ENCODE data around the gene OR5B17.

The OR5B17 gene

DNA sequence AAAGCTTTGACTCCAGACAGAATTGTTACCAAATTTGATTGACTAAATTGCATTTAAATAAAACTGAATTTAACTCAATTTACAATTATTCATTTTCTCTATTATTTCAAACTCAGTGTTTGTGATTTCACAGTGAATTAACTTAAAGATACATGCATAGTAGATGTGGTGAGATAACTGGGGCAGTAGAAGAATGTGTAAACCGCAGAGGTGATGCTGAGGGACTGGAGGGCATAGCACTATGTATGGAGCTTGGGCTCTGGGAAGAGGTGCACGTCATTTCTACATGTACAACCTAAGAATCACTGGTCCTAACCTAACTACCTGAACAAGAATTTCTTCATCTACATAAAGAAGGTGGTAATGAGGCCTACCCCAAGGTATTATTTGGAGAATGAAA, 13.7 kb downstream of the OR5B17 start:
- H3K27ac ChIP-seq, result no peak overlapping the region
- TF ChIP-seq, protein P1, sequence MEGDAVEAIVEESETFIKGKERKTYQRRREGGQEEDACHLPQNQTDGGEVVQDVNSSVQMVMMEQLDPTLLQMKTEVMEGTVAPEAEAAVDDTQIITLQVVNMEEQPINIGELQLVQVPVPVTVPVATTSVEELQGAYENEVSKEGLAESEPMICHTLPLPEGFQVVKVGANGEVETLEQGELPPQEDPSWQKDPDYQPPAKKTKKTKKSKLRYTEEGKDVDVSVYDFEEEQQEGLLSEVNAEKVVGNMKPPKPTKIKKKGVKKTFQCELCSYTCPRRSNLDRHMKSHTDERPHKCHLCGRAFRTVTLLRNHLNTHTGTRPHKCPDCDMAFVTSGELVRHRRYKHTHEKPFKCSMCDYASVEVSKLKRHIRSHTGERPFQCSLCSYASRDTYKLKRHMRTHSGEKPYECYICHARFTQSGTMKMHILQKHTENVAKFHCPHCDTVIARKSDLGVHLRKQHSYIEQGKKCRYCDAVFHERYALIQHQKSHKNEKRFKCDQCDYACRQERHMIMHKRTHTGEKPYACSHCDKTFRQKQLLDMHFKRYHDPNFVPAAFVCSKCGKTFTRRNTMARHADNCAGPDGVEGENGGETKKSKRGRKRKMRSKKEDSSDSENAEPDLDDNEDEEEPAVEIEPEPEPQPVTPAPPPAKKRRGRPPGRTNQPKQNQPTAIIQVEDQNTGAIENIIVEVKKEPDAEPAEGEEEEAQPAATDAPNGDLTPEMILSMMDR (conservative IDR thresholded peaks at IDR 0.05; ENCODE audit: low read depth, low read length), result no peak
- no peak overlapping the region for H2AFZ ChIP-seq (ENCODE audit: low read depth)
- no peak overlapping the region for H3K4me3 ChIP-seq (IDR thresholded peaks at IDR 0.05; ENCODE audit: insufficient read depth, low read depth, low read length)
- no peaks in the 10 kb centered on the region for H4K20me1 ChIP-seq (ENCODE audit: insufficient read depth)
- no peak overlapping the region for H3K9ac ChIP-seq
- no peak overlapping the region for H3K4me2 ChIP-seq
- H3K4me1 ChIP-seq (ENCODE audit: low read depth, poor library complexity, severe bottlenecking), result no peaks in the 10 kb centered on the region
- no peaks in the 10 kb centered on the region for H3K27me3 ChIP-seq (ENCODE audit: insufficient read depth, low read depth)
- no peaks in the 10 kb centered on the region for H3K36me3 ChIP-seq (ENCODE audit: insufficient read depth)
- H3K79me2 ChIP-seq (ENCODE audit: insufficient read depth, low read depth), result no peaks in the 10 kb centered on the region

DNA sequence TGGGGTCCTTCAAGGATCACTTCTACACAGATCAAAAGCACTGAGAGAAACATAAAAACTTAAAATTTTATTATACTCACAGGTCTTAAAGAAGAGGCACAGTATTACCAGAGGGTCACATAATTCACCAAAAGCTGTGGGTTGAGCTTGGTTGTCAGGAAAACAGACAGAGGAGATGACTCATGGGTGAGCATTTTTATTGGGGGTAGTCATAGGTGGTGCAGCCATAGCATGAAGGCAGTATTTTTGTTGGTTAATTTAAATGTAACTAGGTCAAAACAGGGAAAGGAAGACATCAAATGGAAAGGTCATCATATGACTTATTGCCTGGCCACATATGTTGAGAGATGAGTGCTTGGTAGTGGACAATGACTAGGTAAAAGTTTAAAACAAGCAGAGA, 24.2 kb downstream of the OR5B17 start:
- Histone ChIP-seq H2AFZ (ENCODE audit: low read depth) (no peak overlapping the region), H3K4me2 (no peak overlapping the region), H3K4me3 (IDR thresholded peaks at IDR 0.05; ENCODE audit: insufficient read depth, low read depth, low read length) (no peak overlapping the region), H4K20me1 (ENCODE audit: insufficient read depth) (no peaks in the 10 kb centered on the region), H3K36me3 (ENCODE audit: insufficient read depth) (no peaks in the 10 kb centered on the region), H3K4me1 (ENCODE audit: low read depth, poor library complexity, severe bottlenecking) (no peaks in the 10 kb centered on the region), H3K27me3 (ENCODE audit: insufficient read depth, low read depth) (no peaks in the 10 kb centered on the region), H3K27ac (no peak overlapping the region), H3K9ac (no peak overlapping the region), H3K79me2 (ENCODE audit: insufficient read depth, low read depth) (no peaks in the 10 kb centered on the region)
- TF ChIP-seq, protein P1 (conservative IDR thresholded peaks at IDR 0.05; ENCODE audit: low read depth, low read length), result no peak

DNA sequence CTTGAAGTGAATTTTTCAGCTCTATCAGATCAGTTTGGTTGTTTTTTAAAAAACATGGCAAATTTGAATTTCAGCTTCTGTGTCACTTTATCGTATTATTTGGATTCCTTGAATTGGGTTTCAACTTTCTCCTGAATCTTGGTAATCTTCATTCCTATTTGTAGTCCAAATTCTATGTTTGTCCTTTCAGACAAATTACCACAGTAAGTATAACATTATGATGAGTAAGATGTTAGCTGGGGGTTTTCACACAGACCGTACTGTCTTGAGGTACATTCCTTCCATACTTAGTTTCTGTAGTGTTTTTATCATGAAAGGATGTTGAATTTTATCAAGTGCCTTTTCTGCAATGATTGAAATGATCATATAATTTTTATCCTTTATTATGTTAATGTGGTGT, 28.0 kb downstream of the OR5B17 start:
- H3K4me2 ChIP-seq, result no peak overlapping the region
- H3K4me1 ChIP-seq (ENCODE audit: low read depth, poor library complexity, severe bottlenecking), result no peaks in the 10 kb centered on the region
- H3K79me2 ChIP-seq (ENCODE audit: insufficient read depth, low read depth), result no peaks in the 10 kb centered on the region
- H3K27me3 ChIP-seq (ENCODE audit: insufficient read depth, low read depth), result no peaks in the 10 kb centered on the region
- TF ChIP-seq, protein P1 (conservative IDR thresholded peaks at IDR 0.05; ENCODE audit: low read depth, low read length), result no peak
- H3K9ac ChIP-seq, result no peak overlapping the region
- no peak overlapping the region for H3K4me3 ChIP-seq (IDR thresholded peaks at IDR 0.05; ENCODE audit: insufficient read depth, low read depth, low read length)
- no peak overlapping the region for H3K27ac ChIP-seq
- H3K36me3 ChIP-seq (ENCODE audit: insufficient read depth), result no peaks in the 10 kb centered on the region
- H4K20me1 ChIP-seq (ENCODE audit: insufficient read depth), result no peaks in the 10 kb centered on the region
- H2AFZ ChIP-seq (ENCODE audit: low read depth), result no peak overlapping the region

DNA sequence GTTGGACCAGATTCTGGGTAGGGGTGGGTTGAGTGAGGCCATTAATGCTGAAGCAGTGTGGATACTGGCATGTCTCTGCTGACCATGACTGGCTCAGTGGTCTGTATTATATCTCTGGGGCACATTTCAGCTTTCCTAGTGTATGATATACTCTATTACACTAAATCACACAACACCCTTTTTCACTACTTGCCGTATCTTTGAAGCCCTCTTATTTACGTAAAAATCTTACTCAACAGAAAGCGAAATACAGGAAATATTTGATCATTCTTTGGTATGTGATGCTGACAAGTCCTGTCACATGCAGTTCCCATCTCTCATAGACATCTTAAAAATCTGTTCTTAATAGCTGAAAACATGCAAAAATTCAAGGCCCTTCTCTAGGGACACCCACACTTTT, 40.3 kb downstream of the OR5B17 start:
- Histone ChIP-seq H2AFZ (ENCODE audit: low read depth) (no peak overlapping the region), H3K4me2 (no peak overlapping the region), H3K79me2 (ENCODE audit: insufficient read depth, low read depth) (no peaks in the 10 kb centered on the region), H4K20me1 (ENCODE audit: insufficient read depth) (no peaks in the 10 kb centered on the region), H3K36me3 (ENCODE audit: insufficient read depth) (no peaks in the 10 kb centered on the region), H3K4me1 (ENCODE audit: low read depth, poor library complexity, severe bottlenecking) (no peaks in the 10 kb centered on the region), H3K27me3 (ENCODE audit: insufficient read depth, low read depth) (no peaks in the 10 kb centered on the region), H3K9ac (no peak overlapping the region), H3K27ac (no peak overlapping the region), H3K4me3 (IDR thresholded peaks at IDR 0.05; ENCODE audit: insufficient read depth, low read depth, low read length) (no peak overlapping the region)
- TF ChIP-seq, protein P1 (conservative IDR thresholded peaks at IDR 0.05; ENCODE audit: low read depth, low read length), result no peak

DNA sequence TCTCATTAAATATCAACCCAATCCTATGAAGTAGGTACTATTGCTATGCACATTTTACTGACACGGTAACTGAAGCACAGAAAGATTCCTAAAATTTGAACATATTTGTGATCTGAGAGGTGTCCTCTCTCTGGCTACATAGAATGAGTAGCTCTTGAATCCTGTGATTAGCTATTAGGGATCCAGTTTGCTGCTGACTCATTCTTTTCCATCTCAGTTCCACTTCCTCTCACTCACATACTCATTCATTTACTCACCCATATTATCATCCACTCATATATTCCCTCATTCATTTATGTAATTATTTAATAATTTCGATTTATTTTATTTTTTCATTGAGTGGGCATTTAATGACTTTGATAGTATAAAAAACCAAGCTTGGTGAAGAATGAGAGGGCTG, 42.7 kb downstream of the OR5B17 start:
- H3K27ac ChIP-seq, result no peak overlapping the region
- H3K36me3 ChIP-seq (ENCODE audit: insufficient read depth), result no peaks in the 10 kb centered on the region
- H2AFZ ChIP-seq (ENCODE audit: low read depth), result no peak overlapping the region
- H3K9ac ChIP-seq, result no peak overlapping the region
- no peak overlapping the region for H3K4me3 ChIP-seq (IDR thresholded peaks at IDR 0.05; ENCODE audit: insufficient read depth, low read depth, low read length)
- H3K79me2 ChIP-seq (ENCODE audit: insufficient read depth, low read depth), result no peaks in the 10 kb centered on the region
- H3K27me3 ChIP-seq (ENCODE audit: insufficient read depth, low read depth), result no peaks in the 10 kb centered on the region
- H4K20me1 ChIP-seq (ENCODE audit: insufficient read depth), result no peaks in the 10 kb centered on the region
- H3K4me1 ChIP-seq (ENCODE audit: low read depth, poor library complexity, severe bottlenecking), result no peaks in the 10 kb centered on the region
- TF ChIP-seq, protein P1 (conservative IDR thresholded peaks at IDR 0.05; ENCODE audit: low read depth, low read length), result no peak
- H3K4me2 ChIP-seq, result no peak overlapping the region
